Transverse colon (tissue), 3 donors: ENCODE results near the gene ULBP3.

Experiments
- CTCF ChIP-seq, 5 experiments: fragments of 200-600 bp in 3 of 5; fragments of 450-650 bp in 2 of 5; sonication (generic) in 3 of 5; IDR thresholded peaks; 1 replicate in 2 of 5; 2 replicates in 3 of 5; pipeline ENCODE4 v1.5.1; 2016 to 2017; ENCODE audit warnings: antibody characterized with exemption in 5 of 5, inconsistent platforms in 3 of 5, mild to moderate bottlenecking in 2 of 5, moderate library complexity in 1 of 5
- EP300 ChIP-seq: sonication (generic); formaldehyde crosslinking; IDR thresholded peaks from one replicate; pipeline ENCODE4 v1.6.1; 2017; ENCODE audit warnings: antibody characterized with exemption, low read depth

GRCh38 chr6:150087336-150087735 lies 18.4 kb upstream of the ULBP3 start:
- no peak for TF ChIP-seq CTCF (IDR thresholded peaks at IDR 0.05)
- no peak for TF ChIP-seq EP300
